NB4 (cell line): ENCODE data around the gene THSD7B.

Experiments
- MYC ChIP-seq: IDR thresholded peaks from 2 replicates; pipeline ENCODE4 v1.6.1; 2011; ENCODE audit warnings: low read depth, low read length
- POLR2A ChIP-seq: IDR thresholded peaks from 2 replicates; pipeline ENCODE4 v1.6.1; 2011; ENCODE audit warnings: mild to moderate bottlenecking; ENCODE audit not compliant: insufficient read length; ENCODE audit errors: extremely low read depth
- TF ChIP-seq, protein P1 (sequence below): IDR thresholded peaks from one replicate; pipeline ENCODE4 v1.5.1; 2012; ENCODE audit warnings: low read depth, low read length
- TF ChIP-seq, protein P2 (sequence below): IDR thresholded peaks from 2 replicates; pipeline ENCODE4 v1.6.1; 2011; ENCODE audit warnings: low read depth, low read length

DNA sequence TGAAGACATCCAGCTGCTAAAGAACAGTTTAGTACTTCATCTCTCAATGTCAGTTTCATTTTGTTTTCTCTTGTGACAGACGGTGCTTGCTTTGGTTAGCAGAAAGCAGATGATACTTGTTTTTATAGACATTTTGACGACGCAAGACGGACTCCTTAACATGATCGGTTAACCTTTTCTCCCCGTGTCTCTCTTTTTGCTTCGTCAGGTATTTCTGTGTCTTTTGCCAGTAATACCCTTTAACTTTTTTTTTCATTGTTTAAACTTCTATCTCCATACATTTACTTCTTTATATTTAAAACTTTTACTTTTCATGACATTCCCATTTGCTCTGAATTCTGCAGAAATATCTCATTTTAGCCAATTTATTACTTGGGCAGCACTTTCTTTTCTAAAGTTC lies 57.9 kb downstream of the THSD7B start:
- no peak for TF ChIP-seq MYC
- TF ChIP-seq, protein P1, sequence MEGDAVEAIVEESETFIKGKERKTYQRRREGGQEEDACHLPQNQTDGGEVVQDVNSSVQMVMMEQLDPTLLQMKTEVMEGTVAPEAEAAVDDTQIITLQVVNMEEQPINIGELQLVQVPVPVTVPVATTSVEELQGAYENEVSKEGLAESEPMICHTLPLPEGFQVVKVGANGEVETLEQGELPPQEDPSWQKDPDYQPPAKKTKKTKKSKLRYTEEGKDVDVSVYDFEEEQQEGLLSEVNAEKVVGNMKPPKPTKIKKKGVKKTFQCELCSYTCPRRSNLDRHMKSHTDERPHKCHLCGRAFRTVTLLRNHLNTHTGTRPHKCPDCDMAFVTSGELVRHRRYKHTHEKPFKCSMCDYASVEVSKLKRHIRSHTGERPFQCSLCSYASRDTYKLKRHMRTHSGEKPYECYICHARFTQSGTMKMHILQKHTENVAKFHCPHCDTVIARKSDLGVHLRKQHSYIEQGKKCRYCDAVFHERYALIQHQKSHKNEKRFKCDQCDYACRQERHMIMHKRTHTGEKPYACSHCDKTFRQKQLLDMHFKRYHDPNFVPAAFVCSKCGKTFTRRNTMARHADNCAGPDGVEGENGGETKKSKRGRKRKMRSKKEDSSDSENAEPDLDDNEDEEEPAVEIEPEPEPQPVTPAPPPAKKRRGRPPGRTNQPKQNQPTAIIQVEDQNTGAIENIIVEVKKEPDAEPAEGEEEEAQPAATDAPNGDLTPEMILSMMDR, result no peak
- no peak for TF ChIP-seq POLR2A
- TF ChIP-seq, protein P2, sequence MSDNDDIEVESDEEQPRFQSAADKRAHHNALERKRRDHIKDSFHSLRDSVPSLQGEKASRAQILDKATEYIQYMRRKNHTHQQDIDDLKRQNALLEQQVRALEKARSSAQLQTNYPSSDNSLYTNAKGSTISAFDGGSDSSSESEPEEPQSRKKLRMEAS, result no peak
